Measurements from ENCODE around the gene DNAJB6. TPM values are rescaled to one million over a fixed set of nuclear protein-coding genes. Genes with fewer than 3 reads are reported as not detected.

The DNAJB6 gene
- total and polyA plus RNA-seq, 2 of the 4 experiments (the other 2 are of a cell fraction) = 93.4 to 165 TPM

DNA sequence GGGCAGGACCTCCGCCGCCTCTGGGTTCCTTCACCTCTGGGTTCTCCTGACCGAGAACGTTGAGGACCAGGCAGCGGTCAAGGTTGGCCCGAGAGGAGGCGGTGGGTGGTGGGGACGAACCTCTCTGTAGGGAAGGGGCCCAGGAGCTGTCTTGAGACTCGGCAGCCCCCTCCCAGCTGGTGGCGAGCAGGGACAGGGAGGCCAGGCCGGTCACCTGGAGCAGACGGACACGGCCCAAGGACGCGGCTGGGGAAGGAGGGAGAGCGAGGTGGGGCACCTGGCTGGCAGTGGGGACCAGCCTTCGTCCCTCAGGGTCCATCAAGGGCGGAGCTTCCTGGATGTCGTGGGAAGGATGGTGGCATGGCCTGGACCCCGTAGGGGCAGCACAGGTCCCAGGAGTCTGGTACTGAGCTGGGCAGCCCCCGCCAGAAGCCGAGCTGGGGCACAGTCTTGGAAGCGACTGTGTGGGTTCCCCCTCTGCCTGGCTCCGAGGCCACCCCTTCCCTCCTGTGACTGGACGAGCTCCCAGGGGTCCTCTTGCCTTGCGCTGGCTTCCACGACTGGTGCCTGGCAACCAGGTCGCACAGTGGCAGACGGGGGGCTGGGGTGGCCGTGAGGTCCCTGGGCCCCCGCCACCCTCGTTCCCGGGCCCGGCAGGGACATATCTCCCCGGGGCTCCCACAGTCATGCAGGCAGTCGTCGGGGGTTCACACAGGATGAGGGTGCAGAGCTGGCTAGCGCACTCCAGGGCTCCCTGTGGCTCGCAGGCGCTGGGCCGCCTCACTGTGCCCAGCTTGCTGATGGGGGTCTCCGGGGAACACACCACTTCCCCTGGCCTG is 89.9 kb downstream of the DNAJB6 start:
- no peak overlapping the region for H4K8ac ChIP-seq (ENCODE audit: low read depth in 2 of 2, low read length in 2 of 2)
- no TSS peak for BruUV-seq (replicated peaks)
- no peak overlapping the region for H2BK15ac ChIP-seq (ENCODE audit: low read depth, low read length)
- H3K9ac ChIP-seq (ENCODE audit: low read depth, low read length) = no peak overlapping the region
- no peak overlapping the region for H3K4me3 ChIP-seq (ENCODE audit: insufficient read depth, low read depth, low read length)
- H2AFZ ChIP-seq (replicated peaks; ENCODE audit: low read length, poor library complexity) = peak overlapping the region; percentile 21
- H3K4me2 ChIP-seq (ENCODE audit: low read depth, low read length) = no peak overlapping the region
- no peaks in the 10 kb centered on the region for H4K20me1 ChIP-seq (ENCODE audit: insufficient read depth, low read length)
- no peaks in the 10 kb centered on the region for H3K9me3 ChIP-seq (ENCODE audit: control insufficient read depth, insufficient read depth, low read length)
- no peak overlapping the region for H2BK5ac ChIP-seq (ENCODE audit: low read depth, low read length, poor library complexity, severe bottlenecking)
- H2BK20ac ChIP-seq (ENCODE audit: low read depth, low read length) = no peak overlapping the region
- no peaks in the 10 kb centered on the region for H3K27me3 ChIP-seq (ENCODE audit: control insufficient read depth, insufficient read depth, low read length)
- POLR2A ChIA-PET (ENCODE audit: unreplicated experiment) = no interaction called here
- H3K14ac ChIP-seq (replicated peaks; ENCODE audit: low read depth, low read length) = no peak overlapping the region
- no peak overlapping the region for H3K27ac ChIP-seq (ENCODE audit: insufficient read depth, low read length)
- H3K56ac ChIP-seq (ENCODE audit: extremely low read depth, insufficient read depth, low read length) = no peak overlapping the region
- intact Hi-C loops (cut with micrococcal nuclease) = no loop called here
- H4K5ac ChIP-seq (ENCODE audit: low read depth, low read length) = no peak overlapping the region
- ATAC-seq (ENCODE audit: low read depth) (no peak), DNase-seq (no peak)
- no peak overlapping the region for H3K4ac ChIP-seq (ENCODE audit: low read depth, low read length)
- H3K79me1 ChIP-seq (ENCODE audit: low read depth in 1 of 2, low read length in 2 of 2) = no peaks in the 10 kb centered on the region
- dilution Hi-C loops (cut with HindIII; ENCODE audit: low sequenced_read_pairs, unreplicated experiment) = no loop called here
- no peak overlapping the region for H2BK120ac ChIP-seq (ENCODE audit: low read depth, low read length)
- H2AK9ac ChIP-seq (replicated peaks; ENCODE audit: low read depth, low read length, poor library complexity) = no peak overlapping the region
- no peak overlapping the region for H3K18ac ChIP-seq (ENCODE audit: low read depth, low read length)
- H3K36me3 ChIP-seq (ENCODE audit: control insufficient read depth, insufficient read depth, low read length) = peaks cover 7% of the 10 kb centered on the region
- no peaks in the 10 kb centered on the region for H3K4me1 ChIP-seq (ENCODE audit: control insufficient read depth, insufficient read depth, low read length)
- in situ Hi-C loops (cut with MboI; ENCODE audit: low sequenced_read_pairs) = no loop called here
- no peak overlapping the region for H3K23ac ChIP-seq (ENCODE audit: low read depth, low read length)
- TF ChIP-seq POLR2A (IDR thresholded peaks at IDR 0.05; ENCODE audit: low read depth, low read length) (no peak), CEBPB (IDR thresholded peaks at IDR 0.05; ENCODE audit: low read depth, low read length) (no peak)
- TF ChIP-seq, protein P1, sequence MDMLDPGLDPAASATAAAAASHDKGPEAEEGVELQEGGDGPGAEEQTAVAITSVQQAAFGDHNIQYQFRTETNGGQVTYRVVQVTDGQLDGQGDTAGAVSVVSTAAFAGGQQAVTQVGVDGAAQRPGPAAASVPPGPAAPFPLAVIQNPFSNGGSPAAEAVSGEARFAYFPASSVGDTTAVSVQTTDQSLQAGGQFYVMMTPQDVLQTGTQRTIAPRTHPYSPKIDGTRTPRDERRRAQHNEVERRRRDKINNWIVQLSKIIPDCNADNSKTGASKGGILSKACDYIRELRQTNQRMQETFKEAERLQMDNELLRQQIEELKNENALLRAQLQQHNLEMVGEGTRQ (IDR thresholded peaks at IDR 0.05; ENCODE audit: low read depth, low read length) = no peak
- TF ChIP-seq, protein P2, sequence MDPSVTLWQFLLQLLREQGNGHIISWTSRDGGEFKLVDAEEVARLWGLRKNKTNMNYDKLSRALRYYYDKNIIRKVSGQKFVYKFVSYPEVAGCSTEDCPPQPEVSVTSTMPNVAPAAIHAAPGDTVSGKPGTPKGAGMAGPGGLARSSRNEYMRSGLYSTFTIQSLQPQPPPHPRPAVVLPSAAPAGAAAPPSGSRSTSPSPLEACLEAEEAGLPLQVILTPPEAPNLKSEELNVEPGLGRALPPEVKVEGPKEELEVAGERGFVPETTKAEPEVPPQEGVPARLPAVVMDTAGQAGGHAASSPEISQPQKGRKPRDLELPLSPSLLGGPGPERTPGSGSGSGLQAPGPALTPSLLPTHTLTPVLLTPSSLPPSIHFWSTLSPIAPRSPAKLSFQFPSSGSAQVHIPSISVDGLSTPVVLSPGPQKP (IDR thresholded peaks at IDR 0.05; ENCODE audit: borderline replicate concordance, low read depth, low read length) = no peak
- H3K9me1 ChIP-seq (ENCODE audit: insufficient read depth, low read length) = no peaks in the 10 kb centered on the region
- no peak overlapping the region for H4K91ac ChIP-seq (ENCODE audit: insufficient read depth, low read depth, low read length)
- 84% methylated on average over 26 of the region's 42 CpGs; no CpG with 5 or more reads in 1 of the 2 experiments for WGBS, 2 experiments (ENCODE audit: extremely low coverage in 2 of 2, insufficient read length in 1 of 2)
- no peak overlapping the region for H2AK5ac ChIP-seq (ENCODE audit: low read depth, low read length)
- CTCF ChIA-PET = no interaction called here

Data from IMR-90 (cell line).